ENCODE results near the gene HDAC1.

Gene HDAC1

DNA sequence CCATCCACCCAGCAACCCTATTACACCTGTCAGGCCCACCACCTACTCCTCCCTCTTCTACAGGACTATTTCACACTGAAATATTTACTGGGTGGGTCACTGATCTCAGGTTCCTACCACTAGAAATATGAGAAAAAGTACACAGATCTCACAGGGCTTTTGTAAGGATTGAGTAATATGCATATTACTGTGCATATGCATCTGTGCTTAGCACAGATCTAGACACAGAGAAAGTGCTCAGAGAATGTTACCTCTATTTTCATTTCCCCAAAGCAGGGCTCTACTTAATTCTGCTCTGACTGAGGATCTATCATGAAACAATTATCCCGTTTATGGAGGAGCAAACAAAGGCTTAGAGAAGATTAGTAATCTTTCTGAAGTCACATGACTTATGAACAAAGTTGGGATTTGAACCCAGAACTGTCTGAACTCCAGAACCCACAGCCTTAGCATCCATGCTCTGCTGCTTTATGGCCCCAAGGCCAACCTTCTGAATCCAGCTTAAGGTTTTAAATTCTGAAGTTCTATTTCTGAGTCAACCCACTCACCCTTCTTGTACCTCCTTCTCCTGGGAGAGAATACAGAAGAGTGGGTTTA is 82.2 kb downstream of the HDAC1 start:
- H3K79me2 ChIP-seq, result no peaks in the 10 kb centered on the region
- no peaks in the 10 kb centered on the region for H3K36me3 ChIP-seq (ENCODE audit: control insufficient read depth, insufficient read depth, low read length)
- no peak overlapping the region for H2AFZ ChIP-seq
- no peaks in the 10 kb centered on the region for H3K4me1 ChIP-seq
- no peak overlapping the region for H3K4me3 ChIP-seq (ENCODE audit: low read depth, low read length)
- H3K27me3 ChIP-seq (ENCODE audit: control insufficient read depth, insufficient read depth, low read length), result no peaks in the 10 kb centered on the region
- H3K9me3 ChIP-seq (ENCODE audit: control insufficient read depth, low read length), result no peaks in the 10 kb centered on the region
- TF ChIP-seq, protein P1, sequence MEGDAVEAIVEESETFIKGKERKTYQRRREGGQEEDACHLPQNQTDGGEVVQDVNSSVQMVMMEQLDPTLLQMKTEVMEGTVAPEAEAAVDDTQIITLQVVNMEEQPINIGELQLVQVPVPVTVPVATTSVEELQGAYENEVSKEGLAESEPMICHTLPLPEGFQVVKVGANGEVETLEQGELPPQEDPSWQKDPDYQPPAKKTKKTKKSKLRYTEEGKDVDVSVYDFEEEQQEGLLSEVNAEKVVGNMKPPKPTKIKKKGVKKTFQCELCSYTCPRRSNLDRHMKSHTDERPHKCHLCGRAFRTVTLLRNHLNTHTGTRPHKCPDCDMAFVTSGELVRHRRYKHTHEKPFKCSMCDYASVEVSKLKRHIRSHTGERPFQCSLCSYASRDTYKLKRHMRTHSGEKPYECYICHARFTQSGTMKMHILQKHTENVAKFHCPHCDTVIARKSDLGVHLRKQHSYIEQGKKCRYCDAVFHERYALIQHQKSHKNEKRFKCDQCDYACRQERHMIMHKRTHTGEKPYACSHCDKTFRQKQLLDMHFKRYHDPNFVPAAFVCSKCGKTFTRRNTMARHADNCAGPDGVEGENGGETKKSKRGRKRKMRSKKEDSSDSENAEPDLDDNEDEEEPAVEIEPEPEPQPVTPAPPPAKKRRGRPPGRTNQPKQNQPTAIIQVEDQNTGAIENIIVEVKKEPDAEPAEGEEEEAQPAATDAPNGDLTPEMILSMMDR (IDR thresholded peaks at IDR 0.05), result no peak
- no peak overlapping the region for H3K4me2 ChIP-seq (ENCODE audit: low read length)
- no peak overlapping the region for H3K27ac ChIP-seq
- no peak overlapping the region for H3K9ac ChIP-seq

DNA sequence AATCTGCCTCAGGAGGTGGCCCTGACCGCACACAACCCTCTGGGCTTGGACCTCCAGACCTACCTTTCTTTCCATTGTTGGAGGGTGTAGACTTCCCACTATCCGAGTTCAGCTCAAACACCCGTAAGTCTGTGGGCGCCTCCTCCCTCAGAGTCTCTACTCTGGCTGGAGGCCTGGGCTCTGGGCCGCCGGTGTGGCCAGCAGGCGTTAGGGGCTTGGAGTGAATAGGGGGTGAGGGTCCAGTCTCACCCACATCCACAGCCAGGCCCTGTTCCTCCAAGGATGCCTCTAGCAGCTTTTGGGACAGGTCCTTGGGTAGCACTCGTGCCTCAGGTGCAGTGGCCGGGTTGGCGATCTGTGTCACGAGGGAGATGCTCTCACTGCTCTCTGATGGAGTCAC is 84.3 kb downstream of the HDAC1 start:
- no peak overlapping the region for H2AFZ ChIP-seq
- H3K27ac ChIP-seq, result no peak overlapping the region
- no peak overlapping the region for H3K9ac ChIP-seq
- H3K36me3 ChIP-seq (ENCODE audit: control insufficient read depth, insufficient read depth, low read length), result no peaks in the 10 kb centered on the region
- H3K79me2 ChIP-seq, result no peaks in the 10 kb centered on the region
- H3K27me3 ChIP-seq (ENCODE audit: control insufficient read depth, insufficient read depth, low read length), result no peaks in the 10 kb centered on the region
- TF ChIP-seq, protein P1 (IDR thresholded peaks at IDR 0.05), result no peak
- no peaks in the 10 kb centered on the region for H3K4me1 ChIP-seq
- no peak overlapping the region for H3K4me2 ChIP-seq (ENCODE audit: low read length)
- no peaks in the 10 kb centered on the region for H3K9me3 ChIP-seq (ENCODE audit: control insufficient read depth, low read length)
- H3K4me3 ChIP-seq (ENCODE audit: low read depth, low read length), result no peak overlapping the region

DNA sequence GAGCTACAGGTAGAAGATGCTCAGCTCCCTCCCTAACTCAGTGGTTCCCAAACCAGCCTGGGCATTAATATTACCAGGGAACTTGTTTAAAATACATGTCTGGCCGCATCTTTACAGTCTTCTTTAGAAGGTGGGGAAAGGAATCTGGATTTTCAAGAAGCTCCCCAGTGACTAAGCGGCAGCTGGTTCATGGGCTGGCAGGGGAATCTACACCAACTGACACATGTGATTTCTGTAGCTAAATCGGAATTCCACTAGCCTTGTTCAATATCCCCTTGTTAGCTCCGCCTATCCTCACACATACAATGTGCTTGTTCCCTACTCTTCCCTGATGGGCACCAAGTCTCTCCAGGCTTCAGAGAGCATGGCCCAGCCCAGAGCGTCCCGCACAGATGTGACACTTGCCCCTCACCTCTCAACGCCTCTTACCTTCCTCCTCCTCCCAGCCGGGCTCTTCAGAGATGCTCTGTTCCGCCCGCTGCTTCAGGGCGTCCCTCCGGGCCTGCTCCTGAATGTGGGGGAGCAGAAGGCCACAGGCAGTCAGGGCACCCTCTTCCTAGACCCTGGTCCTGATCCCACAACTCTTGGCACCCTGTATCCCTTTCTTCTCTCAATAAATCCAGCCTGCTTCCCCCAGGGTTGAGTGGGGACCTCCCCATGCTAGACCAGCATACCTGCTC is 85.8 kb downstream of the HDAC1 start:
- Histone ChIP-seq H3K9ac (no peak overlapping the region), H3K4me3 (ENCODE audit: low read depth, low read length) (no peak overlapping the region), H3K9me3 (ENCODE audit: control insufficient read depth, low read length) (no peaks in the 10 kb centered on the region), H3K4me1 (no peaks in the 10 kb centered on the region), H3K27me3 (ENCODE audit: control insufficient read depth, insufficient read depth, low read length) (no peaks in the 10 kb centered on the region), H3K79me2 (no peaks in the 10 kb centered on the region), H2AFZ (no peak overlapping the region), H3K36me3 (ENCODE audit: control insufficient read depth, insufficient read depth, low read length) (no peaks in the 10 kb centered on the region), H3K4me2 (ENCODE audit: low read length) (no peak overlapping the region), H3K27ac (no peak overlapping the region)
- TF ChIP-seq, protein P1 (IDR thresholded peaks at IDR 0.05), result no peak

DNA sequence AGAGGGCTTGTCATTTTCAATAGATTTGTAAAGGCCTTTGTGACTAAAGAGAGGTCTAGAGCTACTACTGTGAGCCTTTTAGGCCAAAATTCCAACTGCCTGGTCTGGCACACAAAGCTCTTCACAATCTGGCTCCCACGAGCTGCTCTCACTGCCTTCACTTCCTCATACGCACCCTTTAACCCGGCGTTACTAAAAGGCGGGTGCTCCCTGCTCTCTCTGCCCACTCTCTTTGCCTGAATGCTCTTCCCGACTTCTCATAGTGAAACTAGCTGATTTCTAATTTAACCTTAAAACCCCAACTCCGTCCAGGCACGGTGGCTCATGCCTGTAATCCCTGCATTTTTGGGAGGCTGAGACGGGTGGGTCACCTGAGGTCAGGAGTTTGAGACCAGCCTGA is 88.2 kb downstream of the HDAC1 start:
- no peaks in the 10 kb centered on the region for H3K36me3 ChIP-seq (ENCODE audit: control insufficient read depth, insufficient read depth, low read length)
- no peak overlapping the region for H2AFZ ChIP-seq
- no peaks in the 10 kb centered on the region for H3K27me3 ChIP-seq (ENCODE audit: control insufficient read depth, insufficient read depth, low read length)
- H3K79me2 ChIP-seq, result no peaks in the 10 kb centered on the region
- no peak overlapping the region for H3K9ac ChIP-seq
- TF ChIP-seq, protein P1 (IDR thresholded peaks at IDR 0.05), result no peak
- no peak overlapping the region for H3K27ac ChIP-seq
- H3K4me3 ChIP-seq (ENCODE audit: low read depth, low read length), result no peak overlapping the region
- no peak overlapping the region for H3K4me2 ChIP-seq (ENCODE audit: low read length)
- H3K4me1 ChIP-seq, result no peaks in the 10 kb centered on the region
- H3K9me3 ChIP-seq (ENCODE audit: control insufficient read depth, low read length), result no peaks in the 10 kb centered on the region

All from parathyroid adenoma (tissue), 2 donors.